ENCODE data around the gene PAPSS1.

Gene PAPSS1

GRCh38 chr4:107689912-107690587, 30.0 kb downstream of the PAPSS1 start:
- DNase-seq (ENCODE audit: low read depth): no peak
- TF ChIP-seq CTCF (IDR thresholded peaks at IDR 0.05; ENCODE audit: insufficient read depth, low read depth, low read length, missing control alignments): no peak
- no peak overlapping the region for H3K4me3 ChIP-seq (ENCODE audit: low read depth, low read length)

- TF ChIP-seq CTCF (IDR thresholded peaks at IDR 0.05; ENCODE audit: insufficient read depth, low read depth, low read length, missing control alignments): no peak
- H3K4me3 ChIP-seq (ENCODE audit: low read depth, low read length): no peak overlapping the region
- no peak for DNase-seq (ENCODE audit: low read depth)
Measured at GRCh38 chr4:107688421-107688820, 31.6 kb downstream of the PAPSS1 start.

- no peak for DNase-seq (ENCODE audit: low read depth)
- no peak for TF ChIP-seq CTCF (IDR thresholded peaks at IDR 0.05; ENCODE audit: insufficient read depth, low read depth, low read length, missing control alignments)
- no peak overlapping the region for H3K4me3 ChIP-seq (ENCODE audit: low read depth, low read length)
Measured at GRCh38 chr4:107685740-107686139, 34.3 kb downstream of the PAPSS1 start.

- DNase-seq (ENCODE audit: low read depth): no peak
- no peak overlapping the region for H3K4me3 ChIP-seq (ENCODE audit: low read depth, low read length)
- no peak for TF ChIP-seq CTCF (IDR thresholded peaks at IDR 0.05; ENCODE audit: insufficient read depth, low read depth, low read length, missing control alignments)
Measured at GRCh38 chr4:107683873-107684272, 36.2 kb downstream of the PAPSS1 start.

- TF ChIP-seq CTCF (IDR thresholded peaks at IDR 0.05; ENCODE audit: insufficient read depth, low read depth, low read length, missing control alignments): no peak
- H3K4me3 ChIP-seq (ENCODE audit: low read depth, low read length): no peak overlapping the region
- no peak for DNase-seq (ENCODE audit: low read depth)
Measured at GRCh38 chr4:107682306-107682705, 37.7 kb downstream of the PAPSS1 start.

GRCh38 chr4:107669068-107669467, 51.0 kb downstream of the PAPSS1 start:
- H3K4me3 ChIP-seq (ENCODE audit: low read depth, low read length): no peak overlapping the region
- no peak for DNase-seq (ENCODE audit: low read depth)
- no peak for TF ChIP-seq CTCF (IDR thresholded peaks at IDR 0.05; ENCODE audit: insufficient read depth, low read depth, low read length, missing control alignments)

- no peak for DNase-seq (ENCODE audit: low read depth)
- H3K4me3 ChIP-seq (ENCODE audit: low read depth, low read length): no peak overlapping the region
- TF ChIP-seq CTCF (IDR thresholded peaks at IDR 0.05; ENCODE audit: insufficient read depth, low read depth, low read length, missing control alignments): peak; percentile 8
Measured at GRCh38 chr4:107666134-107666533, 53.9 kb downstream of the PAPSS1 start.
